Stimulated activated CD4-positive, alpha-beta T cell treated with anti-CD3 and anti-CD28 coated beads, Interleukin-15, amount 100 ng/mL, for 24 hours (primary cell): ENCODE data around the gene POLR2E.

ENCODE experiments used
- DNase-seq: peaks from one replicate; pipeline ENCODE4 v3.0.0-alpha.2; 2020

POLR2E gene

DNA sequence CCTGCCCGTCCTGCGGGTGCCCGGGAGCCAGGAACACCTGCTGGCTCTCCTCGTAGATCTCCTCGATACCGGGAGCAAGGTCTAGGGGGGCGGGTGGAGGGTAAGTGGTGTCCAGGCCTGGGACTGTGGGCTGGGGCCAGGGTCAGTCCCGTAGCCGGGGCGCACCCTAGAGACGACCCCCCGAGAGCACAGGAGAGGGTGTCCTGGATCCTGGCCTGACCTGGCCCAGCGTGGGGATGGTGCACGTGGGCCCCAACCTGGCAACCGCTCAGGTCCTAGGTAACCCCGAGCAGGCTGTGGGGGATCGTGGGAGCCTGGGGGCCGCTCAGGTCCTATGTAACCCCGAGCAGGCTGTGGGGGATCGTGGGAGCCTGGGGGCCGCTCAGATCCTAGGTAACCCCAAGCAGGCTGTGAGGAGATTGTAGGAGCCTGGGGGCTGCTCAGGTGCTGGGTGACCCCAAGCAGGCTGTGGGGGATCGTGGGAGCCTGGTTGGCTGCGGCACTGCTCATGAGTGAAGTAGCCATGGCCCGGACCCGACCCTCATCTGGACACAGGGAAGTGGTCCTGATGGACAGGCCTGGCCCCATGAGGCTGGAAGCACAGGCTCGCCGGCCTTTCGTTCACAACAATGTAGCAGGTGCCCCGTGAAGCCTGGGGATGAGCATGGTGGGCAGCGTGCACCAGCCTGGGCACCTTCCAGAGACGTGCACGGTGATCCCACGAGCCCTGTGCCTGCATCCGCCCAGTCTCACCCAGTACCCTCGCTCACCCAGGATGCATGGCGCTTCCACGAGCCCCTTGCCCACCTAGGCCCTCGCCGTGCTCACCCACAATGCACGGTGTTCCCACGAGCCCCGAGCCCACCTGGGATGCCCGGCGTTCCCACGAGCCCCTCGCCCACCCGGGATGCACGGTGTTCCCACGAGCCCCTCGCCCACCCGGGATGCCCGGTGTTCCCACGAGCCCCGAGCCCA lies 14.8 kb upstream of the POLR2E start:
- no peak for DNase-seq

DNA sequence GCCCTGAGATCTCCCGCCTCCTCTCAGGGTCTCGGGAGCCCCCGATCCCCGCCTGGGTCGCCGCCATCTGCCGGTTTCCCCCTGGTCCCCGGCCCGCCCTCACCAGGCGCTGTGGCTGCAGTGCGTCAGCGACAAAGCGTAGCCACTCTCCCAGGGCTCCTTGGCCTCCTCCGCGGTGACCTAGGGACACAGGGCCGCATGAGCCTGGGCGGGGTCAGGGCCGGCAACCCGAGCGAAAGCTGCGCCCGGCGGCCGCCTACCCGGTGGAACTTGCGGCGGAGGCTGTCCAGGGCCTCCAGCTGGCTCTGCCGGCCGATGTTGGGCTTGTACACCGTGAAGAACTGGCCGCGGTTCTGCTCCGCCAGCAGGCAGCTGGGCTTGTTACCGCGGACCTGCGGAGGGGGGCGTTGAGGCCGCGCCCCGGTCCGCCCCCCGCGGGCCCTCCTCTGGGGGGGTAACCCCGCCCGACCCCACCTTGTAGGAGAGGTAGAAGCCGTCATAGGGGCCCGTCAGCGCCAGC lies 13.9 kb upstream of the POLR2E start:
- no peak for DNase-seq

DNA sequence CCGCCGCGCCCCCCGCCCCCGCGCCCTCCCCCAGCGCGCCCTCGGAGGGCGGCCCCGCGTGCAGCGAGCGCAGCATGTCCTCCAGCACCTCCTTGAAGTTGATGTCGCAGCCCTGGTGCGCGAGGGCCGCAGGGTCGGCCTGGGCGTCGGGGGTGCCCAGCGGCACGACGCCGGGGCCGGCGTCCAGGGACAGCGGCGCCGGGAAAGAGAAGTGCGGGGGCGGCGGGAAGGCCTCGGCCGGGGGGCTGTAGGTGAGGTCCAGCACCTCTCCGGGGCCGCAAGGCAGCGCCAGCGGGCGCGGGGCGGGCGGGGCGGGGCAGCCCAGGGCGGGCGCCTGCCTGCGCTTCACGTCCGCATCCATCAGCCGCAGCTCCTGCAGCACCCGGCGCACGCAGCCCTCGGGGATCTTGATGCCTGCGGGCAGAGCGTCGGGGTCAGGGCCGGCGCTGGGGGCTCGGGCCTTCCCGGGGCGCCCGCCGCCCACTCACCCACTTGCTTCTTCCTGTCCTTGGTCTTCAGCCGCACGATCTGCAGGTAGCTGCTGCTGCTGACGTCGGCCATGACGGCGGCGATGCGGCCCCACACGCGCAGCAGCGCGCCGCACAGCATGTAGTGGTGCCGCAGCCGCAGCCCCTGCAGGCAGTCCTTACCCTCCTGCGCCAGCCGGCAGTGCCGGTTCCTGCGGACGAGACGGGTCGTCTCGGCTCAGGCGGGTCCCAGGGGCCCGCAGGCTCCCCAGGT lies 13.3 kb upstream of the POLR2E start:
- DNase-seq = no peak

DNA sequence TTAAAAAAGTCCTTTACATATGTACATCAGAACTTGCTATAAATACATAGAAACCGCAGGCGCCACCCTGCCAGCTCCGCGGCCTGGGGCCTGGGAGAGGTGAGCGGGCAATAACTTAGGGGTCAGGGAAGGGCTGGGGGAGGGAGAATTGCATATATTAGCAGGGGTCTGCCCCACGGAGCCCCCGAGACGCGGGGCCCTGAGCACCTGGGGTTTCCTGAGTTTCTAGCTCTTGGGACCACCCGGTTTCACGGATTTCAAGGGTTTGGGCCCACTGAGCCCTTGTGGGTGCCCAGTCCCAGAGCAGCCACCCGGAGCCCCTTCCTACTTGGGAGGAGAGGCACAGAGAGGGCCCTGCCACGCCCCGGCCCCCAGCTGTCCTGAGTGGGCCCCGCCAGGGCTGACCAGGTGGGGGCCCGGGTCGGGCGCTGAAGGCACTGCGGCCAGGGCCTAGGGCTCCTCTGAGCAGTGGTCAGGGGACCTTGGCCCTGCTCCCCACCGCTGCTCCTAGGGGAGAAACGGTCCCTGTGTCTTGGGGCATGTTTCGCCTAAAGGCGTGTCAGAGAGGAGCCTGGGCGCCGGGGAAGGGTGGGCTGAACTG lies 12.6 kb upstream of the POLR2E start:
- DNase-seq = no peak

DNA sequence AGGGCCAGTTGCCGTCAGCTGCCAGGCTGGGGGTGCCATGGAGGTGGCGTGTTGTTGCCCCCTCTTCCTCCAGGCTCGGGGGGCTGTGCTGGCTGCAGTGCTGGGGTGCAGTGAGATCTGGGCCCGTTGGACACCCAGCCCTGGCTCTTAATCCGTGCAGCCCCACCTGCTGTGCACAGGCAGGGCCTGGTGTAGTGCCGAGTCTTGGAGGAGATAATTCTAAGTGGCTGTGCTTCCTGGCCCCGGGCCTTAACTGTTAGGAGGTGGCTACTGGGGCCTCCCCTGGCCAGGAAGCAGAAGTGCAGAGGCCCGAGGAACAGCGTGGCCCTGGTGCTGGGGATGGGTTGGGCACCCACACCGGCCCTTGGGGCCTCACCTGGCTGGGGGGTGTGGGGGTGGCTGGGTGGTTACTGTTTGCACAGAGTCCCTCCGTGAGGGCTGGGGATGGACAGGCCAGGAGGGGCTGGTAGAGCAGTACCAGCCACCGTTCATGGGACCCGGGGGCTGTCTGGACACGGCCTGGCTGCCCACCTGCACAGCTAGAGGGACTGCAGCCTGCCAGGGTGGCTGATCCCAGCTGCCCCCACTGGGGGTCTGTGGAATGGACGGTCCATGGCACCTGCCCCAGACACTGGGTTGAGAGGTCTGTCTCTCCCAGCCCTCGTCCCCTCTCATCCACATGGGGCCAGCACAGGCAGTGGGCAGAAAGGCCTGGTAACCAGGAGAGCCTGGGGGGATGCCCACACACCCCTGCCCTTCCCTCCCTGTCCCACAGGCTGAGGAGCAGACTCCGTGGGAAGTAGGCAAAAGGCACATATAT lies 11.9 kb upstream of the POLR2E start:
- no peak for DNase-seq

DNA sequence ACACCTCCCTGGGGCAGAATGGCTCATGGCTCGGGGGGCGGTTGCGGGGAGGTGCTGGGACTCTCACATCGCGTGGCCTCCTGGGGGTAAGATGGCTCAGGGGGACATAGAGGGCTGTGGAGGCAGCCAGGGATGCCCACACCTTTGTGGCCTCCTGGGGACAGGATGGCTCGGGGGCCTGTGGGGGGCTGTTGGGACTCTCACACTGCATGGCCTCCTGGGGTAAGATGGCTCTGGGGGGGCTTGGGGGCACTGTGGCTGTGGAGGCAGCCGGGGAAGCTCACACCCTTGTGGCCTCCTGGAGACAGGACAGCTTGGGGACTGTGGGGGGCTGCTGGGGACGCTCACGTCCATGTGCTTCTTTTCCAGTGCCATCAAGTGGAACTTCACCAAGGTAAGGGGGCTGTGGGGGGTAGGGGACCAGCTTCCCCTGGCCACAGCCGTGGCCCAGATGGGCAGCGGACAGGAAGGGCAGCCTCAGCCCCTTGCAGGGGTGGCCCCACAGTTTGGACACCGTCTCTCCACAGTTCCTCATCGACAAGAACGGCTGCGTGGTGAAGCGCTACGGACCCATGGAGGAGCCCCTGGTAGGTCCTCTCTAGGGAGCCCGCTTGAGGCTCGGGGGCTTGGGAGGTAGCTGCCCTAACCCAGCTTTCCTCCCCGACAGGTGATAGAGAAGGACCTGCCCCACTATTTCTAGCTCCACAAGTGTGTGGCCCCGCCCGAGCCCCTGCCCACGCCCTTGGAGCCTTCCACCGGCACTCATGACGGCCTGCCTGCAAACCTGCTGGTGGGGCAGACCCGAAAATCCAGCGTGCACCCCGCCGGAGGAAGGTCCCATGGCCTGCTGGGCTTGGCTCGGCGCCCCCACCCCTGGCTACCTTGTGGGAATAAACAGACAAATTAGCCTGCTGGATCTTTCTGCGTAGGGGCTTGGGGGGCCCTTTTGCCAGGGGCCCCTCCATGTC lies 11.0 kb upstream of the POLR2E start:
- no peak for DNase-seq

DNA sequence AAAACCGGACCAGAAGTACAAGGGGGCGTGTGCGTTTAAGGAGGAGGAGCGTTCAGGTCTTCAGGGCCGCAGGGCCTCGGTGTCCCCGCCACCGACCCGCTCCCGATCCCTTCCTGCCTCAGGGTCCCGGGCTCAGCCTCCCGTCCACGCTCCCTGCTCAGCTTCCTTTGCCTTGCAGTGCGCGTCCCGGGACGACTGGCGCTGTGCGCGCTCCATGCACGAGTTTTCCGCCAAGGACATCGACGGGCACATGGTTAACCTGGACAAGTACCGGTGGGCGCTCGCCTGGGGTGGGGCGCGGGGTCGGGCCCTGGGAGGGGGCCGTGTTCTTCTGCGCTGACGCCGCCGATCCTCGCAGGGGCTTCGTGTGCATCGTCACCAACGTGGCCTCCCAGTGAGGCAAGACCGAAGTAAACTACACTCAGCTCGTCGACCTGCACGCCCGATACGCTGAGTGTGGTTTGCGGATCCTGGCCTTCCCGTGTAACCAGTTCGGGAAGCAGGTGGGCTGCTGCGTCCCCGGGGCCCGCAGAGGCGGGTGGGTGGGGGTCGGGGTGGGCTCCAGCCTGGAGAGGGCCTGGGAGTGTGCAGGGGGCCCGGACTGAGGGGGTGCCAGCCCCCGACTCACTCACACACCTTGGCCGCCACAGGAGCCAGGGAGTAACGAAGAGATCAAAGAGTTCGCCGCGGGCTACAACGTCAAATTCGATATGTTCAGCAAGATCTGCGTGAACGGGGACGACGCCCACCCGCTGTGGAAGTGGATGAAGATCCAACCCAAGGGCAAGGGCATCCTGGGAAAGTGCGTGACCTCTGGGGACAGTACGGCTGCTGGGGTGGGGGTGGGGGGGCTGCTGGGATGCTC lies 10.1 kb upstream of the POLR2E start:
- no peak for DNase-seq

DNA sequence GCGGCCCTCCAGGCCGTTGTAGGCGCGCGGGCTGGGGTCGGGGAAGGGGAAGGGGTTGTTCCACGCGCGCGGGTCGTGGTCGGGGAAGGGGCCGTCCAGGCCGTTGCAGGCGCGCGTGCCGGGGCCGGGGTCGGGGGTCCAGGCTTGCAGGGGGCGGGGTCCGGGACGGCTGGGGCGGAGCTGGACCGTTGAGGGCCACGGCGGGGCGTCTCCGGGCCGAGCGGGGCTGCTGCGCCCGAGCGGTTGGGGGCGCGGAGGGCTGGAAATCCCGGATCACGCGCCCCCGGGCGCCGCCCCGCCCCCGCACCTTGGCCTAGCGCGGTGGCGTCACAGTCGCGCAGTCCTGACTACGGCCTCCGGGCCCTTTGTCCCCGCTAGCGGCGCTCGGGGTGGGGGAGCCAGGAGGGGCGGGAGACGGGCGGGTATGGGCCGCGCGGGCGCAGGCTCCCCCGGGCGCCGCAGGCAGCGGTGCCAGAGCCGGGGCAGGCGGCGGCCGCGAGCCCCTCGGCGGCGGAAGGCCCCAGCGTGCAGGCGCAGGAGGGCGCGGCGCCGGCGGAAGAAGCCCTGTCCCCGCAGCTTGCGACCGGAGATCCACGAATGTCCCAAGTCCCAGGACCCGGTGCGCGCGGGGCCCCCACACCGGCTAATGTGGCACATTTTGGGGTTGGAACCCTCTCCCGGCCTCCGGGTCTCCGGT lies 9.3 kb upstream of the POLR2E start:
- peak; percentile 82 for DNase-seq

DNA sequence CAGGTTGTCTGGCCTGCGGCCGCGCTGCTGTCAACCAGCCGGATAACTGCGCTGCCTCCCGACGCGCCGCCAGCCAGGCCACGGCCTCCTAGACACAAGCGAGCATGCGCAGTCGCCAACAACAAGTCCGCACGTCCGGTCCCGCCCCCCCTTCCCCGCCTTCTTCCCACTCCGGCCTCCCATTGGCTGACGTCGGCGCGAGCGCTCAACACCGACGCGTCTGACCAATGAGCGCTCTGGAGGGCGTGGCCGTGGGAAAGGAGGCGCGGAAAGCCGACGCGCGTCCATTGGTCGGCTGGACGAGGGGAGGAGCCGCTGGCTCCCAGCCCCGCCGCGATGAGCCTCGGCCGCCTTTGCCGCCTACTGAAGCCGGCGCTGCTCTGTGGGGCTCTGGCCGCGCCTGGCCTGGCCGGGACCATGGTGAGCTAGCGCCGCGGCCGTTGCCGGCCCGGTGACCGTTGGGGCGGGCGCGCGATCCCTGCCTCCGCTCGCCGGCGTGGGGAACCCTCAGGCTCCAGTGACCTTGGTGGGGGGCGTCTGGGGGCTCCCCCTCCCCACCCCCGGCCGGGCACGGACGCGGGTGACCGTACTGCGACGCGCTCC lies 8.6 kb upstream of the POLR2E start, which contains the start of gene GPX4:
Gene GPX4 (plus strand): TSS at position 287 of the 603 bp plus-strand sequence. CDS start 50 bp downstream, at position 337.
- peak; percentile 99 for DNase-seq

DNA sequence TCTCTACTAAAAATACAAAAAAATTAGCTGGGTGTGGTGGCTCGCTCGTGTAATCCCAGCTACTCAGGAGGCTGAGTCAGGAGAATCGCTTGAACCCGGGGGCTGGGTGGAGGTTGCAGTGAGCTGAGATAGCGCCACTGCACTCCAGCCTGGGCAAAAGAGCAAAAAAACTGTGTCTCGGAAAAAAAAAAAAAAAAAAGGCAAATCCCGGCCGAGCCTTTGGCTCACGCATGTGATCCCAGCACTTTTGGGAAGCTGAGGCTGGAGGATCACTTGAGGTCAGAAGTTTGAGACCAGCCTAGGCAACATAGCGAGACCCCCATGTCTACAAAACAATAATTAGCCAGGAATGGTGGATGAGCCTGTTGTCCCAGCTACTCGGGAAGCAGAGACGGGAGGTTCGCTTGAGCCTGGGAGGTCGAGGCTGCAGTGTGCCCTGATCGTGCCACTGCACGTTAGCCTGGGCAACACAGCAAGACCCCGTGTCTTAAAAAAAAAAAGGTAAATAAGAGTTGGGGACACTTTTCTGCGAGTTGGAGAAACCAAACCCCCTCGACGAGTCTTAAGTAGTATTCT lies 8.0 kb upstream of the POLR2E start:
- DNase-seq = no peak

DNA sequence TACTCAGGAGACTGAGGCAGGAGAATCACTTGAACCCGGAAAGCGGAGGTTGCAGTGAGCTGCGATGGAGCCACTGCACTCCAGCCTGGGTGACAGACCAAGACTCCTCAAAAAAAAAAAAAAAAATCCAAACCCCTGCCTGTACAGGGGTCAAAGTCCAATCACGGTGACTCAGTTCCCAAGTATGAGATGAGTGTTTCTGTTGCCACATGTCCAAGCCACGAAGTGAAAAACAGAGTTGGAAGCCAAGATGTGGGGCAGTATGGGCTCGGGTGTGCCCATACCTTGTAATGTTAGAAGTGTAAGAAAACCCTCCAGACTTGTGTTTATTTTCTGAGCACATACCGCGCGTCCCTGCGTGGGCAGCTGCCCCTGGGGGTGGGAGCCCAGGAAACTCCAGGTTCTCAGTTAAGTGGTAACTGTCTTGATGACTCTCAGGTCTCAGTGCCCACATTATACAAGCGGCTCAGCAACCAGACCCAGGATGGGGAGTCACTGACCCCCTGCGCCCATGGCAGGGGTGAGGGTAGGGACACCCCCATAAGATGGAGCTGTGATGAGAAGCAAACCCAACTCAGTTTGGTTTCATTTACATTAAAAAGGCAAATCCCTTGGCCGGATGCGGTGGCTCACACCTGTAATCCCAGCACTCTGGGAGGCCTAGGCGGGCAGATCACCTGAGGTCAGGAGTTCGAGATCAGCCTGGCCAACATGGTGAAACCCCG lies 7.4 kb upstream of the POLR2E start:
- peak; percentile 76 for DNase-seq

DNA sequence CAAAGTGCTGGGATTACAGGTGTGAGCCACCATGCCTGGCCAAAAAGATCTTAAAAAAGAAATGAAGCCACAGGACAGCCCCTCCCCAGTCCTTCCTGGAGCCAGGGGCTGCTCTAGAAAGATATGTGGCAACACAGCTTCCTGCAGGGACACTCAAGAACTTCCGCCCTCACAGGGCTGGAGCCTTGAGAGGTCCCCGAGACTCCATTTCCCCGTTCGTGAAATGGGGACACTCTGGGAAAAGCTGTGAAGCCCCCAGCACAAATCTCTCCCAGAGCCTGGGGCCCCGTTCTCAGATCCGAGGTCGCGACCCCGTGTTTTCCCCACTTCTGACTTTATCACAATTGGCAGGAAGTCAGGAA lies 6.1 kb upstream of the POLR2E start:
- DNase-seq = no peak

DNA sequence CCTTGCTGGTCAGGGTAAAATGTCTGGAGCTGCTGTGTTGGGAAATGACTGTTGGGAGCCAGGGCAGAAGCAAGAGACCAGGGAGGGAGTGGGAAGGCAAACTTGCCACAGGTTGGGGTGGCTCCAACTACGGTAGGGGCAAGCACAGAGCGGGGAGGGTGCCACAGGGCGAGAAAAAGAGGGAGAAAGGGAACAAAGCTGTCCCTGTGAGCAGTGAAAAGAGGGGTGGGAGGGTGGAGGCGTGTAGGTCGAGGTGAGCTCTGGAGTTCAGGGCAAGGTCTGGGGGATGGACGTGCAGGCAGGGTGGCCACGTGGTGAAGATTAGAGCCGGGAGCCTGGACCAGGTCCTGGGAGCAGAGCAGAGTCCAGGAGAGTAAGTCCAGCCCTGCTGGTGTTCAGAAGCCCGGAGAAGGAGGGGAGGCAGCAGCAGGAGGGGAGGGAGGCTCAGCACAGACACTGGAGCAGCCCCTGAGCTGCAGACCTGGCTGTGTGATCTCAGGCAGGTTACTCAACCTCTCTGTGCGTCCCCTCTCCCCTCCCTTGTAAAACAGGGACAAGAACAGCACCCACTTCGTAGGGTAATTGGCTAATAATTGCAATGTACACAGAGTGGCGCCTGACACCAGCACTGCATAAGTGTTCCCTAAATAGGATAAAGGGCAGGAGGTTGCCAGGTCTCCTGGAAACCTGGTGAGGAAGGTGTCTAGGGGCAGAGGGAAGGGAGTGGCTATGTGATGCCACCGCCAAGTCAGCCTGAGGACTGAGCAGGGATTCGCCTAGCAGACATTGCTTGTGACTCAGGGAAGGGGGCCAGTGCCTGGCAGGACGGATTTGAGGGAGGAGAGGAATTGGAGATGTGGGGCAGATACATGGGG lies 3.2 kb upstream of the POLR2E start:
- no peak for DNase-seq

DNA sequence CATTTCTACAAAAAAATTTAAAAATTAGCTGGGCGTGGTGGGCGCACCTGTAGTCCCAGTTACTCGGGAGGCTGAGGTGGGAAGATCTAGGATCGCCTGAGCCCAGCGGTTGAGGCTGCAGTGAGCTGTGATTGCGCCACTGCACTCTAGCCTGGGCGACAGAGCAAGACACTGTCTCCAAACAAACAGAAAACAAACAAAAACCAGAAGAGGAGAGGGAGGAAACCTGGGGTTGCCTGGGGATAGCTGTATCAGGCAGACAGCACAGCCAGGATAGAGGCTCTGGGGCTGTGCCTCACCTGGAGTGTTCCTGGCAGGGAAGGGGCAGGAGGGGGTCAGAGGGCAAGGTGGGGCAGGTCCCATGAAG lies 2.6 kb upstream of the POLR2E start:
- no peak for DNase-seq

DNA sequence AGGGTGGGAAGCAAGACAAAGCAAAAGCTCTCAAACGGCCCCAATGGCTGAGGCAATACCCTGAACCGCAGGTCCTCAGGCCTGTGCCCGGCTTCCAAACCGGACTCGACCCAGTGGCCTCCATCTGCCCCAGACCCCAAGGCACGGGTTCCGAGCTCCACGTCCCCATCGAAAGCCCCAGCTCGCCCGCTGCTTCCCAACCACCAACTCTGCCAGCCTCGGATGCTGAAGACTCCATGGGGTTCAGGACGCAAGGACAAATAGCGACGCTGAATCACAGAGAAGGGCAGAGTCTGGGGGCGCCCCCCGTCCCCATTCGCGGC lies 559 bp downstream of the POLR2E start:
- DNase-seq = no peak

DNA sequence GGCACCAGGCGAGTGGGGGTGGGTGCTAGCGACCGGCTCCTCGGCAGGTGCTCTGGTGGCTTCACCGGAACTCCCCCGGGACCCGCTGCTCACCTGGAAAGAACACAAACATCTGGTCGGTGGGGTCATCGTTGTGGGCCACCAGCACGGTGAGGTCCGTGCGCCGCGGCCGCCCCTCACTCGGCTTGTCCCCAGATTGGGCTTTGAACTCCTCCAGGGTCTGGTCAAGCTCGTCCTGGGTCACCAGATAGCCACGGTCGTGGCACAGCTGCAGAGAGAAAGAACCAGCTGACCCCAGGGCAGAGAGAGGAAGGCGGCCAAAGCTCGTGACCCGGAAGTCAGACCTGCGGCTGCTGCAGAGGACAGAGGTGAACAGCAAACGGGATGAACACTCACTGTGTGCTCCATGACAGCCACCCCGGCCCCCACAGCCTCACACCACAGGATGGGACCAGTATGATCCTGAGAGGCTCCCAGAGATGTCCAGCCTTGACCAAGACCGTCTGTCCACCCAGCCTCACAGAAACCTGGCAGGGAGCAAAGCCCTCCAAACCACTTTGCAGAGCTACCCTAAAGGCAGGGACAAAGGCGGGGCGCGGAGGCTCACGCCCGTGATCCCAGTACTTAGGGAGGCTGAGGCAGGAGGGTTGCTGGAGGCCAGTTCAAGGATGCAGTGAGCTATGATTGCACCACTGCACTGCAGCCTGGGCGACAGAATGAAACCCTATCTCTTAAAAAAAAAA lies 1.2 kb downstream of the POLR2E start:
- DNase-seq = no peak

DNA sequence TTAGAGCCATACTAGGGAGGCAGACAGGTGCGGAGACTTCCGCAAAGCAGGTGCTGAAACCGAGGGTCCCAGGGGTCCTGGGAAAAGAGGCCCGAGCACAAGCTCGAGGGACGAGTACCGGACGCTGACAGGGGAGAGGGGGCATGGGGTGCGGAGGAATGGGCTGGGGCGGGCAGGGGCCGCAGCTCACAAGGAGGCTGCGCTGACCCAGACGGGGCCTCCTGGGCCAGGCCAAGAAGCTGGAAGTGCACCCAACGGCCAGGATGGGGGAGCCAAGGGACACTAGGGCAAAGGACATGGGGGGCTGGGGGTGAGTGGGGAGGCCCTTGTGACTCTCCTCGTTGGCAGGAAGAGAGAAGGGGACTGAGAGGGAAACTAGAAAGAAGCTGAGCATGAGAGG lies 1.8 kb downstream of the POLR2E start:
- DNase-seq = no peak
